ENCODE measurements around the gene PDX1. TPM values are rescaled to one million over a fixed set of nuclear protein-coding genes. Genes with fewer than 3 reads are reported as not detected.

The PDX1 gene
- total RNA-seq, 1 donor from 2014 or later, result not detected

GRCh38 chr13:27928805-27929753 lies 9.3 kb downstream of the PDX1 start:
- intact Hi-C loops (cut with DNase I), result no loop called here
- Histone ChIP-seq H3K36me3 (no peaks in the 10 kb centered on the region), H3K9me3 (no peaks in the 10 kb centered on the region), H3K4me1 (no peaks in the 10 kb centered on the region), H3K4me3 (no peak overlapping the region), H3K27ac (no peak overlapping the region), H3K27me3 (peaks cover 85% of the 10 kb centered on the region)
- DNase-seq (no peak), ATAC-seq (no peak)
- TF ChIP-seq CTCF (IDR thresholded peaks at IDR 0.05), result no peak

DNA sequence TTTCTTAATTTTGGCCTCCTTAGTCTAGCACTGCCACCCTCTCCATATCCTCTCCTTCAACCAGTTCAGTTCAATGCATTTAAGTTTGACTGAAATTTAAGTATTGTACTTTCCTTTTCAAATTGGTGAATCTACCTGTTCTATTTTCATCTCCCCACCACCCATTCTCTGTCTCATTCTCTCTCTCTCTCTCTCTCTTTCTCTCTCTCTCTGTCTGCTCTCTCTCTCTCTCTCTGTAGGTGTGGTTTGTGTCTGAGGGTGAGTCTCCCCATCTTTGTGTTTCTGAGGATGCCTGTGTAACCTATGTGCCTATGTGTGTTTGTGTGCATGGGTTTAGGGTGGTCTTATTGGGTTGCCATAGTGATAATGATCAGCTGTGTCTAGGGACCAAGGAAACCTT lies 10.1 kb downstream of the PDX1 start:
- DNase-seq (no peak), ATAC-seq (no peak)
- Histone ChIP-seq H3K4me1 (no peaks in the 10 kb centered on the region), H3K9me3 (no peaks in the 10 kb centered on the region), H3K27ac (no peak overlapping the region), H3K4me3 (no peak overlapping the region), H3K36me3 (no peaks in the 10 kb centered on the region), H3K27me3 (peaks cover 77% of the 10 kb centered on the region)
- intact Hi-C loops (cut with DNase I), result no loop called here
- no peak for TF ChIP-seq CTCF (IDR thresholded peaks at IDR 0.05)

- Histone ChIP-seq H3K4me3 (no peak overlapping the region), H3K4me1 (no peaks in the 10 kb centered on the region), H3K36me3 (no peaks in the 10 kb centered on the region), H3K27ac (no peak overlapping the region), H3K9me3 (no peaks in the 10 kb centered on the region), H3K27me3 (peaks cover 48% of the 10 kb centered on the region)
- intact Hi-C loops (cut with DNase I), result no loop called here
- no peak for DNase-seq
- no peak for ATAC-seq
- no peak for TF ChIP-seq CTCF (IDR thresholded peaks at IDR 0.05)
Measured at GRCh38 chr13:27933118-27933517, 13.3 kb downstream of the PDX1 start.

GRCh38 chr13:27933580-27934328 lies 14.0 kb downstream of the PDX1 start:
- H3K27me3 ChIP-seq, result peaks cover 42% of the 10 kb centered on the region
- no peaks in the 10 kb centered on the region for H3K4me1 ChIP-seq
- no peak overlapping the region for H3K4me3 ChIP-seq
- H3K9me3 ChIP-seq, result no peaks in the 10 kb centered on the region
- intact Hi-C loops (cut with DNase I), result no loop called here
- no peak for TF ChIP-seq CTCF (IDR thresholded peaks at IDR 0.05)
- DNase-seq, result no peak
- ATAC-seq, result no peak
- H3K36me3 ChIP-seq, result no peaks in the 10 kb centered on the region
- H3K27ac ChIP-seq, result no peak overlapping the region

DNA sequence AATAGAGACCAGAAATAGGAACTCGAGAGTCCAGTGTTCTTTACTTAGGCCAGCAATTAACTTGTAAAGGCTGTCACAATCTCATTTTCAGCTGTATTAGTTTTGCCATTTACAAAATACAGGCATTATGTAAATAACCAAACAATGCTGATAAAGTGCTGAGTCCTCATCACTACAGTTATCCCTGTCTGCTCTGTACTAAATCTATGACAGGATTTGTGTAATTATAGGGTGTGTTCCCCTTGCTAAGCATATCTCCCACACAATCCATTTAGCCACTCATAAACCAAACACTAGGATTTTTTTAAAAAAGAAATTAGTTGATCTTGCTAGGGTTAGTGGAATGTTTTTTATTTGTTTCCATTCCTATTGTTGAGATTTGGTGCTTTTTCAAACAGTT lies 23.2 kb downstream of the PDX1 start:
- ATAC-seq (no peak), DNase-seq (no peak)
- no peaks in the 10 kb centered on the region for H3K9me3 ChIP-seq
- no peak overlapping the region for H3K27ac ChIP-seq
- H3K27me3 ChIP-seq, result peaks cover 5% of the 10 kb centered on the region
- no peak overlapping the region for H3K4me3 ChIP-seq
- H3K36me3 ChIP-seq, result no peaks in the 10 kb centered on the region
- intact Hi-C loops (cut with DNase I), result no loop called here
- TF ChIP-seq CTCF (IDR thresholded peaks at IDR 0.05), result no peak
- H3K4me1 ChIP-seq, result no peaks in the 10 kb centered on the region

All from upper lobe of right lung (tissue), 1 donor.